HCT116 (cell line): ENCODE data around the gene LIN7A. TPM values are rescaled to one million over a fixed set of nuclear protein-coding genes. Genes with fewer than 3 reads are reported as not detected.

ENCODE experiments used
- ATAC-seq: fragments of 200-7000 bp; cut with Tn5 transposase; 2 replicates; pipeline ENCODE4 v1.9.1; 2020; ENCODE audit warnings: mild to moderate bottlenecking, moderate library complexity
- Bru-seq: library from RNA; stranded (reverse); fragments of 400-500 nt; gene quantifications from one replicate; lab custom pipeline; 2021; lab: Mats Ljungman, UMichigan
- BruChase-seq, 2 experiments: library from RNA; stranded (reverse); fragments of 400-500 nt; gene quantifications; one replicate each; lab custom pipeline; 2021; lab: Mats Ljungman, UMichigan
- BruUV-seq: library from RNA; stranded (reverse); fragments of 400-500 nt; replicated peaks from 2 replicates; lab custom pipeline; 2021; lab: Mats Ljungman, UMichigan
- CTCF ChIA-PET: fragments of 300-600 bp; sonication (Branson Sonifier 250); formaldehyde crosslinking; loops from one replicate; lab custom pipeline; 2021; ENCODE audit warnings: antibody characterized with exemption; lab: Charles Lee
- POLR2A ChIA-PET: fragments of 300-600, 350-600 bp; sonication (Branson Sonifier 250); formaldehyde crosslinking; loops from one replicate; lab custom pipeline; 2021; ENCODE audit warnings: antibody characterized with exemption; lab: Charles Lee
- RAD21 ChIA-PET, 2 experiments: fragments of 300-600 bp; sonication (Branson Sonifier 250); formaldehyde crosslinking; loops; one replicate each; lab custom pipeline; 2023; ENCODE audit warnings: low total read pairs in 2 of 2; ENCODE audit not compliant: uncharacterized antibody in 2 of 2, unreplicated experiment in 2 of 2, low non-redundant PET in 1 of 2; lab: Charles Lee
- DNase-seq: peaks from one replicate; pipeline ENCODE4 v3.0.0-alpha.2; 2010; ENCODE audit warnings: low read depth, low spot score
- H2AFZ ChIP-seq: fragments of 200-600 bp; shearing (Covaris generic), sonication (generic); 2 replicates; pipeline ENCODE4 v1.6.1; 2017; ENCODE audit warnings: low read depth, mixed run types, mixed read lengths, antibody characterized with exemption, low read length; ENCODE audit not compliant: poor library complexity, severe bottlenecking
- H3K27ac ChIP-seq: 2 replicates; pipeline ENCODE4 v1.5.1; 2012; ENCODE audit warnings: low read depth, low read length
- H3K27me3 ChIP-seq: fragments of 200-600 bp; sonication (generic); 2 replicates; pipeline ENCODE4 v1.6.1; 2016; ENCODE audit warnings: mixed run types, low read length, mixed read lengths; ENCODE audit not compliant: insufficient read depth
- H3K36me3 ChIP-seq, 2 experiments: fragments of 200-500 bp in 1 of 2; fragments of 200-600 bp in 1 of 2; sonication (Bioruptor generic) in 1 of 2; sonication (generic) in 1 of 2; 2 replicates each; pipeline versions ENCODE4 v1.5.1 to v1.6.1; 2014 to 2016; ENCODE audit warnings: low read length in 2 of 2, inconsistent platforms in 1 of 2, mixed read lengths in 1 of 2, mixed run types in 1 of 2; ENCODE audit not compliant: insufficient read depth in 2 of 2, control insufficient read depth in 1 of 2
- H3K4me1 ChIP-seq, 2 experiments: fragments of 200-600 bp in 1 of 2; sonication (generic) in 1 of 2; 2 replicates each; pipeline versions ENCODE4 v1.5.1 to v1.6.1; 2012 to 2017; ENCODE audit warnings: low read length in 2 of 2, inconsistent platforms in 1 of 2, mild to moderate bottlenecking in 1 of 2, mixed read lengths in 1 of 2, mixed run types in 1 of 2, moderate library complexity in 1 of 2; ENCODE audit not compliant: insufficient read depth in 2 of 2, control insufficient read depth in 1 of 2
- H3K4me2 ChIP-seq: fragments of 200-600 bp; sonication (generic); 2 replicates; pipeline ENCODE4 v1.6.1; 2017; ENCODE audit warnings: mixed run types, low read length, mixed read lengths
- H3K4me3 ChIP-seq, 2 experiments: fragments of 200-600 bp in 1 of 2; sonication (generic) in 1 of 2; replicated peaks in 1 of 2; 2 replicates each; pipeline ENCODE4 v1.5.1; 2011 to 2016; ENCODE audit warnings: low read length in 2 of 2, control low read depth in 1 of 2, low read depth in 1 of 2, mild to moderate bottlenecking in 1 of 2, mixed read lengths in 1 of 2, mixed run types in 1 of 2
- H3K79me2 ChIP-seq: fragments of 200-600 bp; sonication (generic); 2 replicates; pipeline ENCODE4 v1.6.1; 2017; ENCODE audit warnings: mild to moderate bottlenecking, mixed run types, low read length, moderate library complexity, mixed read lengths; ENCODE audit not compliant: insufficient read depth
- H3K9ac ChIP-seq: fragments of 200-600 bp; sonication (generic); 2 replicates; pipeline ENCODE4 v1.6.1; 2016; ENCODE audit warnings: low read length, mixed read lengths
- H3K9me2 ChIP-seq: fragments of 200-600 bp; sonication (generic), shearing (Covaris generic); 2 replicates; pipeline ENCODE4 v1.6.1; 2017; ENCODE audit warnings: mixed run types, mild to moderate bottlenecking, moderate library complexity; ENCODE audit not compliant: insufficient read depth
- H3K9me3 ChIP-seq, 2 experiments: fragments of 200-500 bp in 1 of 2; fragments of 200-600 bp in 1 of 2; sonication (Bioruptor generic) in 1 of 2; sonication (generic) in 1 of 2; 2 replicates each; pipeline ENCODE4 v1.6.1; 2014 to 2017; ENCODE audit warnings: low read length in 2 of 2, mixed read lengths in 2 of 2, inconsistent platforms in 1 of 2, low read depth in 1 of 2, mild to moderate bottlenecking in 1 of 2, mixed run types in 1 of 2, moderate library complexity in 1 of 2; ENCODE audit not compliant: control insufficient read depth in 1 of 2, insufficient read depth in 1 of 2
- H4K20me1 ChIP-seq: fragments of 200-600 bp; sonication (generic), shearing (Covaris generic); 2 replicates; pipeline ENCODE4 v1.6.1; 2017; ENCODE audit warnings: mixed run types, mild to moderate bottlenecking, moderate library complexity; ENCODE audit not compliant: insufficient read depth
- EGR1 ChIP-seq: IDR thresholded peaks from 2 replicates; pipeline ENCODE4 v1.6.1; 2012; ENCODE audit warnings: low read depth
- ELF1 ChIP-seq: IDR thresholded peaks from 2 replicates; pipeline ENCODE4 v1.6.1; 2012; ENCODE audit warnings: low read depth, borderline replicate concordance
- EZH2 ChIP-seq: fragments of 200-600 bp; sonication (generic); IDR thresholded peaks from 2 replicates; pipeline ENCODE4 v1.6.1; 2017; ENCODE audit warnings: antibody characterized with exemption, mixed run types
- FOSL1 ChIP-seq: IDR thresholded peaks from 2 replicates; pipeline ENCODE4 v1.6.1; 2012; ENCODE audit warnings: low read depth
- POLR2A ChIP-seq: IDR thresholded peaks from 2 replicates; pipeline ENCODE4 v1.7.0; 2011; ENCODE audit warnings: borderline replicate concordance; ENCODE audit not compliant: insufficient read depth, insufficient read length; ENCODE audit errors: extremely low read depth
- TCF7L2 ChIP-seq: IDR thresholded peaks from 2 replicates; pipeline ENCODE4 v1.7.0; 2011; ENCODE audit warnings: borderline replicate concordance, inconsistent platforms; ENCODE audit not compliant: insufficient read depth, insufficient read length; ENCODE audit errors: extremely low read depth
- YY1 ChIP-seq: IDR thresholded peaks from 2 replicates; pipeline ENCODE4 v1.6.1; 2011; ENCODE audit warnings: low read length, low read depth, moderate library complexity, mild to moderate bottlenecking; ENCODE audit not compliant: insufficient replicate concordance; ENCODE audit errors: extremely low read depth
- intact Hi-C: fragments of 100-400 bp; cut with micrococcal nuclease; formaldehyde crosslinking; loops from 2 replicates; pipeline ENCODE4 v1.10.0; 2022
- long read RNA-seq: library from polyadenylated mRNA; unstranded; transcript quantifications from one replicate; pipeline ENCODE4 v2.0.0, GENCODE V29; 2021; ENCODE audit not compliant: unreplicated experiment
- polyA plus RNA-seq: library from polyadenylated mRNA; unstranded; fragments of >200 nt; gene quantifications from 2 replicates; pipeline ENCODE4 v1.2.1, GENCODE V29; 2012; ENCODE audit warnings: missing spikeins
- total RNA-seq: library from RNA; stranded (reverse); gene quantifications from one replicate; pipeline ENCODE4 v1.2.1, GENCODE V29; 2021; ENCODE audit not compliant: unreplicated experiment
- TF ChIP-seq, protein P1 (sequence below): IDR thresholded peaks from 2 replicates; pipeline ENCODE4 v1.6.1; 2012
- TF ChIP-seq, protein P2 (sequence below), 3 experiments: fragments of 200-600 bp in 1 of 3; sonication (generic) in 1 of 3; IDR thresholded peaks in 2 of 3; conservative IDR thresholded peaks in 1 of 3; 2 replicates each; pipeline ENCODE4 v1.5.1; 2012 to 2017; ENCODE audit warnings: low read depth in 2 of 3, low read length in 2 of 3, antibody characterized with exemption in 1 of 3, borderline replicate concordance in 1 of 3, control low read depth in 1 of 3, mild to moderate bottlenecking in 1 of 3, mixed read lengths in 1 of 3, mixed run types in 1 of 3, moderate library complexity in 1 of 3; ENCODE audit not compliant: insufficient read depth in 1 of 3

LIN7A gene, protein sequence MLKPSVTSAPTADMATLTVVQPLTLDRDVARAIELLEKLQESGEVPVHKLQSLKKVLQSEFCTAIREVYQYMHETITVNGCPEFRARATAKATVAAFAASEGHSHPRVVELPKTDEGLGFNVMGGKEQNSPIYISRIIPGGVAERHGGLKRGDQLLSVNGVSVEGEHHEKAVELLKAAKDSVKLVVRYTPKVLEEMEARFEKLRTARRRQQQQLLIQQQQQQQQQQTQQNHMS
- total RNA-seq (1.5 TPM), Bru-seq, nascent RNA (percentile 31 among the genes with signal in this experiment), BruChase-seq, experiment 1, labeled RNA remaining after a 6-hour chase (percentile 19 among the genes with signal in this experiment), BruChase-seq, experiment 2, labeled RNA remaining after a 2-hour chase (percentile 26 among the genes with signal in this experiment)
- 1.5 and 1.8 TPM in 2 replicates for polyA plus RNA-seq
- long read RNA-seq, full-length matches to known transcripts: 1 of 2 reads
- long read RNA-seq, partial matches to known transcripts: 0 of 2 reads
- long read RNA-seq, other reads (novel, unspliced or antisense): 1 of 2 reads

DNA sequence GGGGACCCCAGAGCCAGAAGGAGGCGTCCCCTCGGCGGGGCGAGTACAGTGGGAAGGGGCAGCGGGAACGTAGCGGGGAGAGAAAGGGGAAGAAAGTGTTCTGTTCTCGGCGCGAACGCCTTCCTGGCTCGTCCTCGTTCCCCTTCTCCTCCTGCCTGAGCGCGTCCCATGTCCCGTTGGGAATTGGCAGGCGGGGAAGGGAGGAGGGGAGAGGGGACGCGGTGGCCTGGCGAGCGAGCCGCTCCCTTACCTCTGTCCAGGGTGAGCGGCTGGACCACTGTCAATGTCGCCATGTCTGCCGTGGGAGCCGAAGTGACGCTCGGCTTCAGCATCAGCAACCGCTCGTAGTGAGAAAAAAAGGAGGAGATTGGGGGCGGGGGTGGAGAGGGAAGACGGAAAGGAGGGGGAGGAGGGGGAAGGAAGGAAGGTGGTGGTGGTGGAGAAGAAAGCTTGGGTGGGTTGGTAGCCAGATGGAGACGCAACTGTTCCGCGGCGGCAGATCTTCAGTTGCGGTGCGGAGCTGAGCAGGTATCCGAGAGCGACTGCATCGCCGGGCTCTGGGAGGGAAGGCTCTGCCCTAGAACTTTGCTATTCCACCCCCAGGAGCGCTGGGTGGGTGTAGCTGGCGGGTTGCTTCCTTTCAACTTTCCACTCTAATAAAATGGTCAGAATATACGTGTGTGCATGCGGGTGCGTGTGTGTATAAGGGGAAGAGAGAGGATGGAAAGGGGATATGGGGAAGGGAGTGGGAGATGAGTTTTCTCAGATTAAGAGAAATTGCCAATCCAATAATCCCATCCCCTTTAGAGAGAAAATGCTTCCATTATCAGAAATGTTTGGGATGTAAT is at the start of gene LIN7A:
LIN7A (minus strand) TSS at position 544 of the 848 bp plus-strand sequence; CDS start at position 332, 212 bp downstream.
- DNase-seq: no peak
- no peaks in the 10 kb centered on the region for H3K9me2 ChIP-seq
- intact Hi-C loops: no loop called here
- ChIA-PET CTCF (interaction anchor here (0.7 kb wide), 1 partner anchor 9 kb away, joined by 3 read pairs; no protein-coding TSS in a partner anchor), RAD21 (no interaction called here), POLR2A (no interaction called here)
- no peaks in the 10 kb centered on the region for H3K9me3 ChIP-seq
- H3K79me2 ChIP-seq: no peaks in the 10 kb centered on the region
- peak within 1 kb of the TSS; percentile 49 for H3K9ac ChIP-seq
- no peaks in the 10 kb centered on the region for H4K20me1 ChIP-seq
- H3K36me3 ChIP-seq: no peaks in the 10 kb centered on the region
- H3K4me2 ChIP-seq: peak within 1 kb of the TSS; percentile 76
- no TSS peak for BruUV-seq
- peak within 1 kb of the TSS; percentile 45 to 63 for H3K4me3 ChIP-seq
- peaks cover 0 to 3% of the 10 kb centered on the region in 2 experiments; a peak in 1 of 4 replicates for H3K4me1 ChIP-seq
- H3K27ac ChIP-seq: peak within 1 kb of the TSS; percentile 39
- no peaks in the 10 kb centered on the region; the same call in 1 of the 2 replicates for H3K27me3 ChIP-seq
- no peak for TF ChIP-seq TCF7L2
- 0 out of 2 replicates have a peak, but pooled peaks have one; percentile 19 for TF ChIP-seq EGR1
- no peak for TF ChIP-seq EZH2
- TF ChIP-seq, protein P1, sequence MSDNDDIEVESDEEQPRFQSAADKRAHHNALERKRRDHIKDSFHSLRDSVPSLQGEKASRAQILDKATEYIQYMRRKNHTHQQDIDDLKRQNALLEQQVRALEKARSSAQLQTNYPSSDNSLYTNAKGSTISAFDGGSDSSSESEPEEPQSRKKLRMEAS: 0 out of 2 replicates have a peak, but pooled peaks have one; percentile 21
- ATAC-seq: peak; percentile 41
- no peak within 1 kb of the TSS for H2AFZ ChIP-seq

DNA sequence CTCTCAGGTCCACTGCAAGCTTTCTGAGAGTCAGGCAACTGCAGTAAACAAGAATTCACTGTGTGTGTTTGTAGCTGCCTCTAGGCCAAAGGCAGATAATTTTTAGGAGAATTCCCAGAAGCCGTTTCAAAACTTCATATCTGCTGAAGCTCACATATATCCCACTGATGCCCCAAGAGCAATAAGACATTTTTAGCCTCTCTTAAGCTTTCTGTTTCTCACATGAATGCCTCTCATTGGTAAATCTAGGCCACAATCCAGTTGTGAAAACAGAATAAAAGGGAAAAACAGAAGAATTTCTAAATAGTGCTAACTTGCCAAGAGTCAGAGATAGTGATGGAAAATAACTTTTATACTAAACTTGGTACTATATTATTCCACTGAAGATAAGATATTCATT is 48.5 kb upstream of the LIN7A start:
- Histone ChIP-seq H3K9me2 (no peaks in the 10 kb centered on the region), H3K27ac (no peak overlapping the region), H2AFZ (no peak overlapping the region), H3K9me3 (no peaks in the 10 kb centered on the region), H3K4me2 (no peak overlapping the region), H3K4me3 (no peak overlapping the region), H3K36me3 (no peaks in the 10 kb centered on the region), H4K20me1 (no peaks in the 10 kb centered on the region), H3K27me3 (no peaks in the 10 kb centered on the region; the same call in 1 of the 2 replicates), H3K79me2 (no peaks in the 10 kb centered on the region), H3K9ac (no peak overlapping the region), H3K4me1 (no peaks in the 10 kb centered on the region)
- CTCF ChIA-PET: no interaction called here
- RAD21 ChIA-PET: no interaction called here
- POLR2A ChIA-PET: no interaction called here
- DNase-seq: no peak
- ATAC-seq: no peak
- intact Hi-C loops: no loop called here
- no TSS peak for BruUV-seq
- TF ChIP-seq TCF7L2 (no peak), YY1 (no peak), POLR2A (no peak), FOSL1 (no peak), ELF1 (no peak)
- TF ChIP-seq, protein P2, sequence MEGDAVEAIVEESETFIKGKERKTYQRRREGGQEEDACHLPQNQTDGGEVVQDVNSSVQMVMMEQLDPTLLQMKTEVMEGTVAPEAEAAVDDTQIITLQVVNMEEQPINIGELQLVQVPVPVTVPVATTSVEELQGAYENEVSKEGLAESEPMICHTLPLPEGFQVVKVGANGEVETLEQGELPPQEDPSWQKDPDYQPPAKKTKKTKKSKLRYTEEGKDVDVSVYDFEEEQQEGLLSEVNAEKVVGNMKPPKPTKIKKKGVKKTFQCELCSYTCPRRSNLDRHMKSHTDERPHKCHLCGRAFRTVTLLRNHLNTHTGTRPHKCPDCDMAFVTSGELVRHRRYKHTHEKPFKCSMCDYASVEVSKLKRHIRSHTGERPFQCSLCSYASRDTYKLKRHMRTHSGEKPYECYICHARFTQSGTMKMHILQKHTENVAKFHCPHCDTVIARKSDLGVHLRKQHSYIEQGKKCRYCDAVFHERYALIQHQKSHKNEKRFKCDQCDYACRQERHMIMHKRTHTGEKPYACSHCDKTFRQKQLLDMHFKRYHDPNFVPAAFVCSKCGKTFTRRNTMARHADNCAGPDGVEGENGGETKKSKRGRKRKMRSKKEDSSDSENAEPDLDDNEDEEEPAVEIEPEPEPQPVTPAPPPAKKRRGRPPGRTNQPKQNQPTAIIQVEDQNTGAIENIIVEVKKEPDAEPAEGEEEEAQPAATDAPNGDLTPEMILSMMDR (IDR thresholded peaks at IDR 0.05 in 2 of 3, conservative IDR thresholded peaks at IDR 0.05 in 1 of 3; ENCODE audit: borderline replicate concordance in 1 of 3, insufficient read depth in 1 of 3, low read depth in 2 of 3, low read length in 2 of 3): no peak
